GM18517 (cell line): ENCODE data around the gene SNTA1.
"Not testable (repeated sequence)": the region's sequence is repeated elsewhere in the genome, so short reads cannot be mapped to it uniquely, and the experiment has no call there.

ENCODE experiments used
- ATAC-seq: cut with Tn5 transposase; IDR thresholded peaks from one replicate; pipeline ENCODE4 v1.9.1; 2021; ENCODE audit warnings: mild to moderate bottlenecking, moderate library complexity; ENCODE audit not compliant: unreplicated experiment

SNTA1 gene

GRCh38 chr20:33433465-33434234 lies 9.9 kb downstream of the SNTA1 start:
- no peak for ATAC-seq

- no peak for ATAC-seq
Observed at GRCh38 chr20:33431797-33432381, 11.7 kb downstream of the SNTA1 start.

GRCh38 chr20:33423875-33424274 lies 19.7 kb downstream of the SNTA1 start:
- ATAC-seq, result not testable (repeated sequence)

GRCh38 chr20:33423141-33423834 lies 20.3 kb downstream of the SNTA1 start:
- ATAC-seq, result no peak

GRCh38 chr20:33419140-33419974 lies 24.2 kb downstream of the SNTA1 start:
- ATAC-seq, result no peak

GRCh38 chr20:33418033-33418432 lies 25.5 kb downstream of the SNTA1 start:
- no peak for ATAC-seq

GRCh38 chr20:33415948-33416347 lies 27.6 kb downstream of the SNTA1 start:
- no peak for ATAC-seq

GRCh38 chr20:33412484-33412838 lies 31.1 kb downstream of the SNTA1 start:
- ATAC-seq, result no peak

GRCh38 chr20:33411711-33412483 lies 31.7 kb downstream of the SNTA1 start:
- no peak for ATAC-seq

GRCh38 chr20:33411242-33411641 lies 32.3 kb downstream of the SNTA1 start:
- ATAC-seq, result no peak

- ATAC-seq, result no peak
Observed at GRCh38 chr20:33410081-33410742, 33.4 kb downstream of the SNTA1 start.

- ATAC-seq, result no peak
Observed at GRCh38 chr20:33408716-33409654, 34.6 kb downstream of the SNTA1 start.

GRCh38 chr20:33408313-33408712 lies 35.2 kb downstream of the SNTA1 start:
- ATAC-seq, result no peak

- ATAC-seq, result no peak
Observed at GRCh38 chr20:33407796-33408195, 35.8 kb downstream of the SNTA1 start.

GRCh38 chr20:33407251-33407650 lies 36.3 kb downstream of the SNTA1 start:
- ATAC-seq, result no peak

GRCh38 chr20:33404281-33404680 lies 39.3 kb downstream of the SNTA1 start:
- no peak for ATAC-seq

- ATAC-seq, result no peak
Observed at GRCh38 chr20:33401921-33402369, 41.6 kb downstream of the SNTA1 start.

- peak; percentile 81 for ATAC-seq
Observed at GRCh38 chr20:33401184-33401920, 42.2 kb downstream of the SNTA1 start, which contains the start of gene CDK5RAP1. Gene CDK5RAP1, minus strand, starts transcription at chr20:33401519. Its CDS starts 4,455 bp downstream, at chr20:33397064.
